ENCODE data around the gene MCF2L.
"Not testable (repeated sequence)": the region's sequence is repeated elsewhere in the genome, so short reads cannot be mapped to it uniquely, and the experiment has no call there.

Gene MCF2L

GRCh38 chr13:113053376-113053775 is 84.4 kb downstream of the MCF2L start:
- Histone ChIP-seq H3K27ac (ENCODE audit: low read depth, low read length) (no peak overlapping the region), H3K4me3 (ENCODE audit: low read length) (no peak overlapping the region), H3K4me1 (ENCODE audit: control insufficient read depth, insufficient read depth, low read length) (peaks cover 4% of the 10 kb centered on the region), H3K27me3 (ENCODE audit: control insufficient read depth, insufficient read depth, low read length) (peaks cover 6% of the 10 kb centered on the region), H3K9ac (ENCODE audit: low read length) (no peak overlapping the region), H3K36me3 (ENCODE audit: control insufficient read depth, insufficient read depth, low read length) (no peaks in the 10 kb centered on the region)

GRCh38 chr13:113053801-113054604 is 85.0 kb downstream of the MCF2L start:
- Histone ChIP-seq H3K36me3 (ENCODE audit: control insufficient read depth, insufficient read depth, low read length) (no peaks in the 10 kb centered on the region), H3K4me1 (ENCODE audit: control insufficient read depth, insufficient read depth, low read length) (peaks cover 4% of the 10 kb centered on the region), H3K27ac (ENCODE audit: low read depth, low read length) (no peak overlapping the region), H3K9ac (ENCODE audit: low read length) (no peak overlapping the region), H3K4me3 (ENCODE audit: low read length) (no peak overlapping the region), H3K27me3 (ENCODE audit: control insufficient read depth, insufficient read depth, low read length) (peaks cover 6% of the 10 kb centered on the region)

GRCh38 chr13:113057084-113057483 is 88.1 kb downstream of the MCF2L start:
- H3K4me1 ChIP-seq (ENCODE audit: control insufficient read depth, insufficient read depth, low read length): no peaks in the 10 kb centered on the region
- peaks cover 3% of the 10 kb centered on the region for H3K27me3 ChIP-seq (ENCODE audit: control insufficient read depth, insufficient read depth, low read length)
- H3K4me3 ChIP-seq (ENCODE audit: low read length): no peak overlapping the region
- no peak overlapping the region for H3K27ac ChIP-seq (ENCODE audit: low read depth, low read length)
- no peak overlapping the region for H3K9ac ChIP-seq (ENCODE audit: low read length)
- H3K36me3 ChIP-seq (ENCODE audit: control insufficient read depth, insufficient read depth, low read length): no peaks in the 10 kb centered on the region

- H3K4me3 ChIP-seq (ENCODE audit: low read length); H3K27ac ChIP-seq (ENCODE audit: low read depth, low read length); H3K4me1 ChIP-seq (ENCODE audit: control insufficient read depth, insufficient read depth, low read length); H3K27me3 ChIP-seq (ENCODE audit: control insufficient read depth, insufficient read depth, low read length); H3K36me3 ChIP-seq (ENCODE audit: control insufficient read depth, insufficient read depth, low read length); H3K9ac ChIP-seq (ENCODE audit: low read length): not testable (repeated sequence)
These were observed 88.5 kb downstream of the MCF2L start for GRCh38 chr13:113057559-113057958.

- H3K27ac ChIP-seq (ENCODE audit: low read depth, low read length): no peak overlapping the region
- H3K4me1 ChIP-seq (ENCODE audit: control insufficient read depth, insufficient read depth, low read length): no peaks in the 10 kb centered on the region
- H3K36me3 ChIP-seq (ENCODE audit: control insufficient read depth, insufficient read depth, low read length): no peaks in the 10 kb centered on the region
These were observed 89.3 kb downstream of the MCF2L start for GRCh38 chr13:113058129-113058987.

GRCh38 chr13:113058988-113059850 is 90.2 kb downstream of the MCF2L start:
- H3K4me1 ChIP-seq (ENCODE audit: control insufficient read depth, insufficient read depth, low read length): no peaks in the 10 kb centered on the region
- peaks cover 3% of the 10 kb centered on the region for H3K27me3 ChIP-seq (ENCODE audit: control insufficient read depth, insufficient read depth, low read length)

More at GRCh38 chr13:113058129-113058987, 89.3 kb downstream of the MCF2L start:
- H3K27me3 ChIP-seq (ENCODE audit: control insufficient read depth, insufficient read depth, low read length): peaks cover 3% of the 10 kb centered on the region
- no peak overlapping the region for H3K4me3 ChIP-seq (ENCODE audit: low read length)
- H3K9ac ChIP-seq (ENCODE audit: low read length): no peak overlapping the region

GRCh38 chr13:113059891-113060290 is 90.9 kb downstream of the MCF2L start:
- H3K4me3 ChIP-seq (ENCODE audit: low read length): no peak overlapping the region
- no peak overlapping the region for H3K9ac ChIP-seq (ENCODE audit: low read length)
- H3K4me1 ChIP-seq (ENCODE audit: control insufficient read depth, insufficient read depth, low read length): no peaks in the 10 kb centered on the region
- peaks cover 3% of the 10 kb centered on the region for H3K27me3 ChIP-seq (ENCODE audit: control insufficient read depth, insufficient read depth, low read length)
- H3K27ac ChIP-seq (ENCODE audit: low read depth, low read length): no peak overlapping the region
- no peaks in the 10 kb centered on the region for H3K36me3 ChIP-seq (ENCODE audit: control insufficient read depth, insufficient read depth, low read length)

More at GRCh38 chr13:113058988-113059850, 90.2 kb downstream of the MCF2L start:
- Histone ChIP-seq H3K36me3 (ENCODE audit: control insufficient read depth, insufficient read depth, low read length) (no peaks in the 10 kb centered on the region), H3K4me3 (ENCODE audit: low read length) (no peak overlapping the region), H3K9ac (ENCODE audit: low read length) (no peak overlapping the region), H3K27ac (ENCODE audit: low read depth, low read length) (no peak overlapping the region)

- H3K9ac ChIP-seq (ENCODE audit: low read length): no peak overlapping the region
- no peak overlapping the region for H3K4me3 ChIP-seq (ENCODE audit: low read length)
- no peak overlapping the region for H3K27ac ChIP-seq (ENCODE audit: low read depth, low read length)
- peaks cover 3% of the 10 kb centered on the region for H3K27me3 ChIP-seq (ENCODE audit: control insufficient read depth, insufficient read depth, low read length)
- H3K4me1 ChIP-seq (ENCODE audit: control insufficient read depth, insufficient read depth, low read length): no peaks in the 10 kb centered on the region
- no peaks in the 10 kb centered on the region for H3K36me3 ChIP-seq (ENCODE audit: control insufficient read depth, insufficient read depth, low read length)
These were observed 91.7 kb downstream of the MCF2L start for GRCh38 chr13:113060557-113061270.

- Histone ChIP-seq H3K27me3 (ENCODE audit: control insufficient read depth, insufficient read depth, low read length) (no peaks in the 10 kb centered on the region), H3K36me3 (ENCODE audit: control insufficient read depth, insufficient read depth, low read length) (no peaks in the 10 kb centered on the region), H3K4me3 (ENCODE audit: low read length) (no peak overlapping the region), H3K4me1 (ENCODE audit: control insufficient read depth, insufficient read depth, low read length) (no peaks in the 10 kb centered on the region), H3K9ac (ENCODE audit: low read length) (no peak overlapping the region), H3K27ac (ENCODE audit: low read depth, low read length) (no peak overlapping the region)
These were observed 92.2 kb downstream of the MCF2L start for GRCh38 chr13:113061271-113061625.

- Histone ChIP-seq H3K27me3 (ENCODE audit: control insufficient read depth, insufficient read depth, low read length) (no peaks in the 10 kb centered on the region), H3K27ac (ENCODE audit: low read depth, low read length) (no peak overlapping the region), H3K36me3 (ENCODE audit: control insufficient read depth, insufficient read depth, low read length) (no peaks in the 10 kb centered on the region), H3K4me1 (ENCODE audit: control insufficient read depth, insufficient read depth, low read length) (no peaks in the 10 kb centered on the region), H3K4me3 (ENCODE audit: low read length) (no peak overlapping the region), H3K9ac (ENCODE audit: low read length) (no peak overlapping the region)
These were observed 92.9 kb downstream of the MCF2L start for GRCh38 chr13:113061796-113062425.

GRCh38 chr13:113062691-113063090 is 93.7 kb downstream of the MCF2L start:
- H3K9ac ChIP-seq (ENCODE audit: low read length): no peak overlapping the region
- no peak overlapping the region for H3K4me3 ChIP-seq (ENCODE audit: low read length)
- H3K36me3 ChIP-seq (ENCODE audit: control insufficient read depth, insufficient read depth, low read length): no peaks in the 10 kb centered on the region
- no peaks in the 10 kb centered on the region for H3K4me1 ChIP-seq (ENCODE audit: control insufficient read depth, insufficient read depth, low read length)
- H3K27ac ChIP-seq (ENCODE audit: low read depth, low read length): no peak overlapping the region
- no peaks in the 10 kb centered on the region for H3K27me3 ChIP-seq (ENCODE audit: control insufficient read depth, insufficient read depth, low read length)
